HFFc6 (cell line): ENCODE data around the gene CNGA1. TPM values are rescaled to one million over a fixed set of nuclear protein-coding genes. Genes with fewer than 3 reads are reported as not detected.

Experiments used
- DNase-seq: peaks from one replicate; pipeline ENCODE4 v3.0.0-alpha.2; 2018
- H3K27ac Mint-ChIP-seq: 2 replicates; pipeline ENCODE4 v1.8.0; 2020; ENCODE audit warnings: mild to moderate bottlenecking, mixed read lengths
- H3K27me3 Mint-ChIP-seq: 2 replicates; pipeline ENCODE4 v1.8.0; 2021; ENCODE audit warnings: mild to moderate bottlenecking, moderate library complexity, mixed read lengths; ENCODE audit not compliant: insufficient read depth
- H3K36me3 Mint-ChIP-seq: 2 replicates; pipeline ENCODE4 v1.8.0; 2021; ENCODE audit warnings: low read depth, mixed read lengths
- H3K4me1 Mint-ChIP-seq: 2 replicates; pipeline ENCODE4 v1.8.0; 2020; ENCODE audit warnings: low read depth, mixed read lengths
- H3K4me3 Mint-ChIP-seq: 2 replicates; pipeline ENCODE4 v1.8.0; 2020; ENCODE audit warnings: mild to moderate bottlenecking, moderate library complexity, mixed read lengths
- H3K9me3 Mint-ChIP-seq: 2 replicates; pipeline ENCODE4 v1.8.0; 2020; ENCODE audit warnings: mild to moderate bottlenecking, mixed read lengths
- total RNA-seq, 6 experiments: library from RNA; stranded (reverse); fragmentation: NEBNext Ultra II Directional; extraction: Animal tissue kit (Norgen Biotek cat#: 25700); gene quantifications; 2 replicates in 1 of 6; 3 replicates in 5 of 6; pipeline ENCODE4 v1.2.3, GENCODE V29; 2021
- TF ChIP-seq, protein P1 (sequence below): fragments of 200-600 bp; sonication (generic); IDR thresholded peaks from 2 replicates; pipeline ENCODE4 v1.5.0; 2021; ENCODE audit warnings: antibody characterized with exemption, mild to moderate bottlenecking

CNGA1 gene
- total RNA-seq, 6 experiments from 2014 or later: not detected

DNA sequence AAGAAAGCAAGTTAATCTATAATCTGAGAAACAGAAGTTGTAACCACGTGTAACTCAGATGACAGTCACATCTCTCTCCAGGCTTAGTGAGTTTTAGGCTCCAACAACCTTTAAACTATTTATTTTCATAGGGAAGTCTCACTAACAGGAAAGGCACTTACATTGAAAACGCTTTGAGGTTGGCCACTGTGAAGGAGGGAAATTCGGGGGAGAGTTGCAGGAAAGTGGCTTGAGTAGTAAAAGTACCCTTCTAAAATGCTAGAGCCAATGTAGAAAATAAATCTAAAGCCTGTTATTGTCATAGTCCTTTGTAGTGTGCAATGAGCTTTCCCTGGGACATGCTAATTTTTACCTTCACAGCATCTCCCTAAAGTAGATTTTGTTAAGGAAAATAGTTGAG is 101.1 kb downstream of the CNGA1 start:
- H3K27me3 Mint-ChIP-seq: peaks cover 11% of the 10 kb centered on the region
- H3K36me3 Mint-ChIP-seq: peaks cover 32% of the 10 kb centered on the region
- DNase-seq: no peak
- peaks cover 16% of the 10 kb centered on the region for H3K9me3 Mint-ChIP-seq
- TF ChIP-seq, protein P1, sequence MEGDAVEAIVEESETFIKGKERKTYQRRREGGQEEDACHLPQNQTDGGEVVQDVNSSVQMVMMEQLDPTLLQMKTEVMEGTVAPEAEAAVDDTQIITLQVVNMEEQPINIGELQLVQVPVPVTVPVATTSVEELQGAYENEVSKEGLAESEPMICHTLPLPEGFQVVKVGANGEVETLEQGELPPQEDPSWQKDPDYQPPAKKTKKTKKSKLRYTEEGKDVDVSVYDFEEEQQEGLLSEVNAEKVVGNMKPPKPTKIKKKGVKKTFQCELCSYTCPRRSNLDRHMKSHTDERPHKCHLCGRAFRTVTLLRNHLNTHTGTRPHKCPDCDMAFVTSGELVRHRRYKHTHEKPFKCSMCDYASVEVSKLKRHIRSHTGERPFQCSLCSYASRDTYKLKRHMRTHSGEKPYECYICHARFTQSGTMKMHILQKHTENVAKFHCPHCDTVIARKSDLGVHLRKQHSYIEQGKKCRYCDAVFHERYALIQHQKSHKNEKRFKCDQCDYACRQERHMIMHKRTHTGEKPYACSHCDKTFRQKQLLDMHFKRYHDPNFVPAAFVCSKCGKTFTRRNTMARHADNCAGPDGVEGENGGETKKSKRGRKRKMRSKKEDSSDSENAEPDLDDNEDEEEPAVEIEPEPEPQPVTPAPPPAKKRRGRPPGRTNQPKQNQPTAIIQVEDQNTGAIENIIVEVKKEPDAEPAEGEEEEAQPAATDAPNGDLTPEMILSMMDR: no peak
- no peak overlapping the region for H3K27ac Mint-ChIP-seq
- H3K4me3 Mint-ChIP-seq: peak overlapping the region; percentile 93
- H3K4me1 Mint-ChIP-seq: peaks cover 35% of the 10 kb centered on the region

DNA sequence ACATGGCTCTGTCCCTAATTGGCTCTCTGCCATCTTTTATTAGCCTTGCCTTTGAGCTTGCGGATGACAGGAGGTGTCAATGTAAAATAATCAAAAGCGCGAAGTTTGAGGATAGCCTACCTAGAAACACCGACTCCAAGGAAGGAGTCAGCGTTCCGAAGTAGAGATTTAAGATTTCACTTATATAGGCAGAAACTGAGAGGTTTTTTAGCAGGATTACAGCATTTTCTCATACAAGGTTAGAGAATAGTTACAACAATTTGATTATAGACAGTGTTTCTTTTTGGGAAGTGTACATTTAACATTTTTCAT is 101.6 kb downstream of the CNGA1 start:
- H3K27ac Mint-ChIP-seq: peak overlapping the region; percentile 58; the same call in 1 of the 2 replicates

DNA sequence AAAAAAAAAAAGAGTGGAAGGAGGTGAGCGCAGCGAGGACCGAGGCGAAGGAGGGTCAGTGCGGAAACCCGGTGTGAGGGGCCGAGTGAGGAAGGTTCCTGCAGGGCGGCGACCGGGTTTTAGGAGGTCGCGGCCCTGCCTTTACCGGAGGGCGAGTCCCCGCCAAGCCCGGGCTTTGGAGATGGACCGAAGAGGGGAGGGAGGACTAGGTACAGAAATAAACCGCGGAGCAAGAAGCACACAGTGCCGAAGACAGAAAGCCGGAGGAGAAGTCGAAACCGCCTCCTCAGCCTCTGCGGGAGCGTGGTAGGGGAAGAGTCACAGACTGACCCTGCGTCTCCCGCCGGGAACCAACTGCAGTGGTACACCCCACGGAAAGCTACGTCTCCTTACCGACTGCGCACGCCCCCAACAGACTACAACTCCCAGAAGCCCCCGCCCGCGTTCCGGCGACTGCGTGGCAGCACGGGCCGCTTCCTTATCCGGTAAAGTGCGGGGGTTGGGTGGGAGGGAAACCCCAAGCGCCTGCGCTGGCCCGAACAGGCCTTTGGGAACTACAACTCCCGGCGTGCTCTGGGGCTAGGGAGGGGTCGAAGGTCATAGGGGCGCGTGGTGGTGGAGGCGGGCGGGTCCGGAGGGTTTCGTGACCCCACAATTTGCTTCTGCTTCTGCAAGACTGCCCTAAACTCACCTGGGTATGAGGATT is 102.1 kb downstream of the CNGA1 start, which contains the start of gene NFXL1:
Gene NFXL1, minus strand, starts transcription at position 364 of the 706 bp plus-strand sequence. CDS start 380 bp downstream, outside the sequence.
- Mint-ChIP-seq H3K4me1 (peaks cover 35% of the 10 kb centered on the region), H3K27me3 (peaks cover 9% of the 10 kb centered on the region), H3K27ac (peak within 1 kb of the TSS; percentile 89), H3K36me3 (peaks cover 33% of the 10 kb centered on the region), H3K4me3 (peak within 1 kb of the TSS; percentile 93), H3K9me3 (peaks cover 16% of the 10 kb centered on the region)
- TF ChIP-seq, protein P1: no peak
- DNase-seq: peak; percentile 96

More for the DNA sequence above, 101.6 kb downstream of the CNGA1 start:
- Mint-ChIP-seq H3K9me3 (peaks cover 16% of the 10 kb centered on the region), H3K27me3 (peaks cover 9% of the 10 kb centered on the region), H3K4me3 (peak overlapping the region; percentile 93), H3K4me1 (peaks cover 35% of the 10 kb centered on the region), H3K36me3 (peaks cover 33% of the 10 kb centered on the region)
- TF ChIP-seq, protein P1: no peak
- no peak for DNase-seq

DNA sequence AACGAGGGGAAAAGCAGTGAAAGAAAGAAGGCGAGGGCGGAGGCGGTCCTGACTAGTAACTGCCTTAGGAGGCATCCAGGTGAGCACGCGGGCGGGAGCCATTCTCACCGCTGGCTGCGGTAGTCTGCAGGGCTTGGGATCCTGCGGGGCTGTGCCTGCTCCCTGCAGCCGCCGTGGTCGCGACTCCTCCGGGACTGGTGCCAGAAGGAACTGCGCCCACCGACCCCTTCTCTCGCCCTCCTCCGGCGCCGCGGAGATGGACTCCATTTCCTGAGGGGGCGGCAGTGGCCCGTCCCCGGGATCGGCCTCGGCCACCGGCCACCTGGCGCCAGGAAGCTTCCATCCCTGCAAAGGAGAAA is 102.6 kb downstream of the CNGA1 start:
- peaks cover 37% of the 10 kb centered on the region for H3K36me3 Mint-ChIP-seq
- H3K27ac Mint-ChIP-seq: peak overlapping the region; percentile 89
- TF ChIP-seq, protein P1: no peak
- peaks cover 5% of the 10 kb centered on the region for H3K27me3 Mint-ChIP-seq
- peak overlapping the region; percentile 93 for H3K4me3 Mint-ChIP-seq
- H3K4me1 Mint-ChIP-seq: peaks cover 35% of the 10 kb centered on the region
- peaks cover 13% of the 10 kb centered on the region for H3K9me3 Mint-ChIP-seq
- DNase-seq: no peak

DNA sequence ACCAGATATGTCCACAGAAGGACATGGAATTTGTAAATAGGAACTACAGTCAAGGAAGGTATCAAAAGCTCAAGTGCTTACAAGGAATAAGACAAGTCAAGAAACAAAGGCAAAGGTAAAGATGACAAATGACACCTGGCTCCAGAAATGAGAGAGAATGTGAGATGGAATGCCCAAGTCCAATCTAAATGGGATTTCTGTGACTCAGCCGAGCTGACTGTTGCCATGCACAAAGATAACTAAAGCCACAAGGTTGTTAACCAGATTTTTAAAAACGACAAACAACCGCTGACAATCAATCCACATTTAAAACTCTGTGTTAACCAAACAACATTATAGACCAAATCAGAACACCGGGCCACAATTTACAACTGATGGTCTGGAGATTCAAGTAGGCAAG is 103.2 kb downstream of the CNGA1 start:
- H3K36me3 Mint-ChIP-seq: peaks cover 35% of the 10 kb centered on the region
- peak; percentile 33 for DNase-seq
- TF ChIP-seq, protein P1: no peak
- peaks cover 5% of the 10 kb centered on the region for H3K27me3 Mint-ChIP-seq
- H3K4me1 Mint-ChIP-seq: peaks cover 38% of the 10 kb centered on the region
- H3K27ac Mint-ChIP-seq: peak overlapping the region; percentile 89
- H3K9me3 Mint-ChIP-seq: peaks cover 8% of the 10 kb centered on the region
- peak overlapping the region; percentile 93 for H3K4me3 Mint-ChIP-seq
